ENCODE results near the gene SCD5.

DNA sequence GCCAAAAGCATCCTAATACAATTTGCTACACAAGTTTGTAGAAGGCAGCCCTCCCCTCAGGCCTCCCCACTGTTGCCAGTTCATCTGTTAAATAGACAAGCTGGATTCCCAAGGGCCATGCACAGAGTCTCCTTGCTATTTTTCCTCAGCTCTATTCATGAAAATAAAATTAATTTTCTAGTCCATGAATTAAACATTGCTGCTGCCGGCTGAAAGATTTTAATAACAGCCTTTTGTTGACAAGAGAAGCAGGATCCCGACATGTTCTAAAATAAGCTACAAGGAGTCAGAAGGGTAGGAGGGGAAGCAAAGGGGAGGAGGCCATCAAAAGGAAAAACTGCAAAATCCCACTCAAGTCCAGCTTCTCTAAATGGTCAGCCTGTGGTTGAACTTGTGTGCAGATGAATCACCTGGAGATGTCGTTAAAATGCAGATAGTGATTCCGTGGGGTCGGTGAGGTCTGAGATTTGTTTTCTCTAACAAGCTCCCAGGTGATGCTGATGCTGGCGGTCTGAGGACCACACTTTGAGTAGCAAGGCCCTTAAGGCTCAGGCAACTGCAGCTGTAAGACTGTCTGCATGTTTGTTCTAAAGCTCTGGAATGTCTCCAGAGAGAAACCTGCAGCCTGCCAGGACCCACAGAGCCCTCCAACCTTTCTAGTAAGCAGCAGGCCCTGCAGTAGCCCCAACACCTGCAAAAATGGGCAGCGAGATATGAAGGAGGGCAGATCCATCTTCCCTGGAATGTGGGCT is 9.4 kb downstream of the SCD5 start:
- TF ChIP-seq, protein P1, sequence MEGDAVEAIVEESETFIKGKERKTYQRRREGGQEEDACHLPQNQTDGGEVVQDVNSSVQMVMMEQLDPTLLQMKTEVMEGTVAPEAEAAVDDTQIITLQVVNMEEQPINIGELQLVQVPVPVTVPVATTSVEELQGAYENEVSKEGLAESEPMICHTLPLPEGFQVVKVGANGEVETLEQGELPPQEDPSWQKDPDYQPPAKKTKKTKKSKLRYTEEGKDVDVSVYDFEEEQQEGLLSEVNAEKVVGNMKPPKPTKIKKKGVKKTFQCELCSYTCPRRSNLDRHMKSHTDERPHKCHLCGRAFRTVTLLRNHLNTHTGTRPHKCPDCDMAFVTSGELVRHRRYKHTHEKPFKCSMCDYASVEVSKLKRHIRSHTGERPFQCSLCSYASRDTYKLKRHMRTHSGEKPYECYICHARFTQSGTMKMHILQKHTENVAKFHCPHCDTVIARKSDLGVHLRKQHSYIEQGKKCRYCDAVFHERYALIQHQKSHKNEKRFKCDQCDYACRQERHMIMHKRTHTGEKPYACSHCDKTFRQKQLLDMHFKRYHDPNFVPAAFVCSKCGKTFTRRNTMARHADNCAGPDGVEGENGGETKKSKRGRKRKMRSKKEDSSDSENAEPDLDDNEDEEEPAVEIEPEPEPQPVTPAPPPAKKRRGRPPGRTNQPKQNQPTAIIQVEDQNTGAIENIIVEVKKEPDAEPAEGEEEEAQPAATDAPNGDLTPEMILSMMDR (IDR thresholded peaks at IDR 0.05 in 2 of 3, conservative IDR thresholded peaks at IDR 0.05 in 1 of 3; ENCODE audit: insufficient read depth in 2 of 3, low read depth in 1 of 3, low read length in 3 of 3) = no peak
- no peak for TF ChIP-seq ZNF232 (CRISPR knock-in tag; IDR thresholded peaks at IDR 0.05)
- TF ChIP-seq, protein P2, sequence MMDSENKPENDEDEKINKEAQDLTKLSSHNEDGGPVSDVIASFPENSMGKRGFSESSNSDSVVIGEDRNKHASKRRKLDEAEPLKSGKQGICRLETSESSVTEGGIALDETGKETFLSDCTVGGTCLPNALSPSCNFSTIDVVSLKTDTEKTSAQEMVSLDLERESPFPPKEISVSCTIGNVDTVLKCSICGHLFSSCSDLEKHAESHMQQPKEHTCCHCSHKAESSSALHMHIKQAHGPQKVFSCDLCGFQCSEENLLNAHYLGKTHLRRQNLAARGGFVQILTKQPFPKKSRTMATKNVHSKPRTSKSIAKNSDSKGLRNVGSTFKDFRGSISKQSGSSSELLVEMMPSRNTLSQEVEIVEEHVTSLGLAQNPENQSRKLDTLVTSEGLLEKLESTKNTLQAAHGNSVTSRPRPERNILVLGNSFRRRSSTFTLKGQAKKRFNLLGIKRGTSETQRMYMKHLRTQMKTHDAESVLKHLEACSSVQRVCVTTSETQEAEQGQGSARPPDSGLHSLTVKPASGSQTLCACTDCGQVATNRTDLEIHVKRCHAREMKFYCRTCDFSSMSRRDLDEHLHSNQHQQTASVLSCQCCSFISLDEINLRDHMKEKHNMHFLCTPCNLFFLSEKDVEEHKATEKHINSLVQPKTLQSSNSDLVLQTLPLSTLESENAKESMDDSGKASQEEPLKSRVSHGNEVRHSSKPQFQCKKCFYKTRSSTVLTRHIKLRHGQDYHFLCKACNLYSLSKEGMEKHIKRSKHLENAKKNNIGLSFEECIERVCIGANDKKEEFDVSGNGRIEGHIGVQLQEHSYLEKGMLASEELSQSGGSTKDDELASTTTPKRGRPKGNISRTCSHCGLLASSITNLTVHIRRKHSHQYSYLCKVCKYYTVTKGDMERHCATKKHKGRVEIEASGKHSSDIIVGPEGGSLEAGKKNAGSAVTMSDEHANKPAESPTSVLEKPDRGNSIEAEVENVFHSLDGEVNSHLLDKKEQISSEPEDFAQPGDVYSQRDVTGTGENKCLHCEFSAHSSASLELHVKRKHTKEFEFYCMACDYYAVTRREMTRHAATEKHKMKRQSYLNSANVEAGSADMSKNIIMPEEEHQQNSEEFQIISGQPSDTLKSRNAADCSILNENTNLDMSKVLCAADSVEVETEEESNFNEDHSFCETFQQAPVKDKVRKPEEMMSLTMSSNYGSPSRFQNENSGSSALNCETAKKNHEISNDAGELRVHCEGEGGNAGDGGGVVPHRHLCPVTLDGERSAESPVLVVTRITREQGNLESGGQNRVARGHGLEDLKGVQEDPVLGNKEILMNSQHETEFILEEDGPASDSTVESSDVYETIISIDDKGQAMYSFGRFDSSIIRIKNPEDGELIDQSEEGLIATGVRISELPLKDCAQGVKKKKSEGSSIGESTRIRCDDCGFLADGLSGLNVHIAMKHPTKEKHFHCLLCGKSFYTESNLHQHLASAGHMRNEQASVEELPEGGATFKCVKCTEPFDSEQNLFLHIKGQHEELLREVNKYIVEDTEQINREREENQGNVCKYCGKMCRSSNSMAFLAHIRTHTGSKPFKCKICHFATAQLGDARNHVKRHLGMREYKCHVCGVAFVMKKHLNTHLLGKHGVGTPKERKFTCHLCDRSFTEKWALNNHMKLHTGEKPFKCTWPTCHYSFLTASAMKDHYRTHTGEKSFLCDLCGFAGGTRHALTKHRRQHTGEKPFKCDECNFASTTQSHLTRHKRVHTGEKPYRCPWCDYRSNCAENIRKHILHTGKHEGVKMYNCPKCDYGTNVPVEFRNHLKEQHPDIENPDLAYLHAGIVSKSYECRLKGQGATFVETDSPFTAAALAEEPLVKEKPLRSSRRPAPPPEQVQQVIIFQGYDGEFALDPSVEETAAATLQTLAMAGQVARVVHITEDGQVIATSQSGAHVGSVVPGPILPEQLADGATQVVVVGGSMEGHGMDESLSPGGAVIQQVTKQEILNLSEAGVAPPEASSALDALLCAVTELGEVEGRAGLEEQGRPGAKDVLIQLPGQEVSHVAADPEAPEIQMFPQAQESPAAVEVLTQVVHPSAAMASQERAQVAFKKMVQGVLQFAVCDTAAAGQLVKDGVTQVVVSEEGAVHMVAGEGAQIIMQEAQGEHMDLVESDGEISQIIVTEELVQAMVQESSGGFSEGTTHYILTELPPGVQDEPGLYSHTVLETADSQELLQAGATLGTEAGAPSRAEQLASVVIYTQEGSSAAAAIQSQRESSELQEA (IDR thresholded peaks at IDR 0.05; ENCODE audit: low read depth) = no peak
- TF ChIP-seq NRF1 (conservative IDR thresholded peaks at IDR 0.05 in 1 of 2, IDR thresholded peaks at IDR 0.05 in 1 of 2) = no peak
- TF ChIP-seq RNF2 (IDR thresholded peaks at IDR 0.05) = no peak
- TF ChIP-seq, protein P3, sequence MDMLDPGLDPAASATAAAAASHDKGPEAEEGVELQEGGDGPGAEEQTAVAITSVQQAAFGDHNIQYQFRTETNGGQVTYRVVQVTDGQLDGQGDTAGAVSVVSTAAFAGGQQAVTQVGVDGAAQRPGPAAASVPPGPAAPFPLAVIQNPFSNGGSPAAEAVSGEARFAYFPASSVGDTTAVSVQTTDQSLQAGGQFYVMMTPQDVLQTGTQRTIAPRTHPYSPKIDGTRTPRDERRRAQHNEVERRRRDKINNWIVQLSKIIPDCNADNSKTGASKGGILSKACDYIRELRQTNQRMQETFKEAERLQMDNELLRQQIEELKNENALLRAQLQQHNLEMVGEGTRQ (CRISPR knock-in tag; IDR thresholded peaks at IDR 0.05) = no peak
- no peak for TF ChIP-seq YBX1 (IDR thresholded peaks at IDR 0.05)
- TF ChIP-seq EZH2 (IDR thresholded peaks at IDR 0.05; ENCODE audit: borderline replicate concordance, low read depth, low read length) = no peak
- TF ChIP-seq BMI1 (IDR thresholded peaks at IDR 0.05; ENCODE audit: low read length) = no peak
- no peak for TF ChIP-seq ZNF707 (CRISPR knock-in tag; conservative IDR thresholded peaks at IDR 0.05)
- TF ChIP-seq ZNF324 (CRISPR knock-in tag; IDR thresholded peaks at IDR 0.05) = no peak
- TF ChIP-seq JUN (IDR thresholded peaks at IDR 0.05; ENCODE audit: borderline replicate concordance, low read depth, low read length) = no peak
- no peak for TF ChIP-seq JUN (CRISPR knock-in tag; IDR thresholded peaks at IDR 0.05; ENCODE audit: borderline replicate concordance)
- TF ChIP-seq NCOA2 (IDR thresholded peaks at IDR 0.05; ENCODE audit: partially characterized antibody in 2 of 2) = no peak
- TF ChIP-seq POLR2A (conservative IDR thresholded peaks at IDR 0.05) = no peak
